SK-N-SH treated with all-trans-retinoic acid at 6 μM for 48 hours (cell line): Measurements from ENCODE around the gene SLC33A1.
A peak's percentile ranks its signal among the peaks of the same experiment; 100 is the strongest.
"Not testable (repeated sequence)": the region's sequence is repeated elsewhere in the genome, so short reads cannot be mapped to it uniquely, and the experiment has no call there.

Source experiments
- ATAC-seq: fragments of 200-7000 bp; cut with Tn5 transposase; 3 replicates; pipeline ENCODE4 v1.9.1; 2020; ENCODE audit warnings: mild to moderate bottlenecking, moderate library complexity
- CREB5 ChIP-seq: fragments of 250-450 bp; sonication (Bioruptor Pico); IDR thresholded peaks from 2 replicates; pipeline ENCODE4 v1.5.1; 2020; ENCODE audit warnings: low read depth, mild to moderate bottlenecking, moderate library complexity
- CSDC2 ChIP-seq: fragments of 250-450 bp; sonication (Bioruptor Pico); IDR thresholded peaks from 2 replicates; pipeline ENCODE4 v1.5.0; 2020; ENCODE audit warnings: mild to moderate bottlenecking, moderate library complexity
- ESRRG ChIP-seq: fragments of 250-450 bp; sonication (Bioruptor Pico); IDR thresholded peaks from 2 replicates; pipeline ENCODE4 v1.6.1; 2021; ENCODE audit warnings: mild to moderate bottlenecking
- GLIS3 ChIP-seq: fragments of 250-450 bp; sonication (Bioruptor Pico); IDR thresholded peaks from 2 replicates; pipeline ENCODE4 v1.5.0; 2020; ENCODE audit warnings: mild to moderate bottlenecking, moderate library complexity
- ISL1 ChIP-seq: fragments of 250-450 bp; sonication (Bioruptor Pico); IDR thresholded peaks from 2 replicates; pipeline ENCODE4 v2.1.2; 2022; ENCODE audit warnings: mild to moderate bottlenecking, moderate library complexity
- OSR1 ChIP-seq: fragments of 250-450 bp; sonication (Bioruptor Pico); IDR thresholded peaks from 2 replicates; pipeline ENCODE4 v1.8.0; 2022; ENCODE audit warnings: moderate library complexity, mild to moderate bottlenecking, inconsistent platforms
- POU6F1 ChIP-seq: fragments of 250-450 bp; sonication (Bioruptor Pico); IDR thresholded peaks from 2 replicates; pipeline ENCODE4 v1.8.0; 2021; ENCODE audit warnings: low read depth, mild to moderate bottlenecking, moderate library complexity, borderline replicate concordance
- PPARA ChIP-seq: fragments of 250-450 bp; sonication (Bioruptor Pico); IDR thresholded peaks from 2 replicates; pipeline ENCODE4 v1.5.0; 2020; ENCODE audit warnings: mild to moderate bottlenecking, borderline replicate concordance
- RARB ChIP-seq: fragments of 250-450 bp; sonication (Bioruptor Pico); IDR thresholded peaks from 2 replicates; pipeline ENCODE4 v1.8.0; 2021; ENCODE audit warnings: mild to moderate bottlenecking, moderate library complexity
- SNAI2 ChIP-seq: fragments of 250-450 bp; sonication (Bioruptor Pico); IDR thresholded peaks from 2 replicates; pipeline ENCODE4 v1.5.0; 2020; ENCODE audit warnings: mild to moderate bottlenecking, moderate library complexity
- TCF4 ChIP-seq: fragments of 250-450 bp; sonication (Bioruptor Pico); IDR thresholded peaks from 2 replicates; pipeline ENCODE4 v1.8.0; 2021; ENCODE audit warnings: mild to moderate bottlenecking, moderate library complexity, borderline replicate concordance
- TOX ChIP-seq: fragments of 250-450 bp; sonication (Bioruptor Pico); IDR thresholded peaks from 2 replicates; pipeline ENCODE4 v1.8.0; 2021; ENCODE audit warnings: mild to moderate bottlenecking, moderate library complexity, borderline replicate concordance
- ZC3H10 ChIP-seq: fragments of 250-450 bp; sonication (Bioruptor Pico); IDR thresholded peaks from 2 replicates; pipeline ENCODE4 v1.5.1; 2021; ENCODE audit warnings: mild to moderate bottlenecking, moderate library complexity
- ZFP30 ChIP-seq: fragments of 450-650 bp; formaldehyde crosslinking; IDR thresholded peaks from 2 replicates; pipeline ENCODE4 v1.5.0; 2022; ENCODE audit warnings: mild to moderate bottlenecking, moderate library complexity
- ZNF8 ChIP-seq: fragments of 450-650 bp; formaldehyde crosslinking; IDR thresholded peaks from 2 replicates; pipeline ENCODE4 v1.5.0; 2020; ENCODE audit warnings: mild to moderate bottlenecking, moderate library complexity
- TF ChIP-seq, protein P1 (sequence below): fragments of 250-450 bp; sonication (Bioruptor Pico); IDR thresholded peaks from 2 replicates; pipeline ENCODE4 v1.5.0; 2020; ENCODE audit warnings: mild to moderate bottlenecking, moderate library complexity
- TF ChIP-seq, protein P2 (sequence below): fragments of 250-450 bp; sonication (Bioruptor Pico); IDR thresholded peaks from 2 replicates; pipeline ENCODE4 v1.5.1; 2021; ENCODE audit warnings: mild to moderate bottlenecking, moderate library complexity
- TF ChIP-seq, protein P3 (sequence below): fragments of 250-450 bp; sonication (Bioruptor Pico); IDR thresholded peaks from 2 replicates; pipeline ENCODE4 v1.8.0; 2020; ENCODE audit warnings: mild to moderate bottlenecking, moderate library complexity, borderline replicate concordance

Gene SLC33A1

DNA sequence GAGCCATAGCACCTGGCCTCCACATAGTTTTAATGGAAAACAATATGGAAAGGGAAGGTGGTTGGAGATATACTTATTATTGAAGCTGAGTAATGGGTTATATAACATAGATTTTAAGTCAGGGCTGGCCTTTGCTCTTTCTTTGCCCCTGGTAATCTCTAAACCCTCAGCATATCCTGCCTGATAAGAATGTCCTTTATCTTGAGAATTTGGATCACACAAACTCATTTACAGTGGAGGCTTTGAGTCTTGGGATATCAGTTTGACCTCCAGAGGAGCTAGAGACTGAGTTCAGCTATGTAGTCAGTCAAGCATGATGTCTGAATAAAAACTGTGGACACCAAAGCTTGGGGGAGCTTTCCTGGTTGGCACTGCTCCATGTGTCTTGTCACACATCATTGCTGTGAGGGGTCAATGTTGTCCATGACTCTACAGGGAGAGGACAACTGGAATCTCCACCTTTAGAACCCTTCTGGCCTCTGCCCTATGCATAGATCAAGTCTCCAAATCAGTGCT, 39.1 kb downstream of the SLC33A1 start:
- no peak for ATAC-seq

DNA sequence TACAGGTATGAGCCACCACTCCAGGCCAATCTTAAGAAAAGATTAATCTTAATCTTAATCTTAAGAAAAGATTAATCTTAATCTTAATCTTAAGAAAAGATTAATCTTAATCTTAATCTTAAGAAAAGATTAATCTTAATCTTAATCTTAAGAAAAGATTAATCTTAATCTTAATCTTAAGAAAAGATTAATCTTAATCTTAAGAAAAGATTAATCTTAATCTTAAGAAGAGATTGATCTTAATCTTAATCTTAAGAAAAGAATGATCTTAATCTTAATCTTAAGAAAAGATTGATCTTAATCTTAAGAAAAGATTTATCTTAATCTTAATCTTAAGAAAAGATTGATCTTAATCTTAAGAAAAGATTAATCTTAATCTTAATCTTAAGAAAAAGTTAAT, 41.0 kb downstream of the SLC33A1 start:
- not testable (repeated sequence) for ATAC-seq

More for the DNA sequence above, 39.1 kb downstream of the SLC33A1 start:
- no peak for TF ChIP-seq SNAI2
- no peak for TF ChIP-seq TOX (CRISPR knock-in tag)
- no peak for TF ChIP-seq CREB5 (CRISPR knock-in tag)
- TF ChIP-seq, protein P1, sequence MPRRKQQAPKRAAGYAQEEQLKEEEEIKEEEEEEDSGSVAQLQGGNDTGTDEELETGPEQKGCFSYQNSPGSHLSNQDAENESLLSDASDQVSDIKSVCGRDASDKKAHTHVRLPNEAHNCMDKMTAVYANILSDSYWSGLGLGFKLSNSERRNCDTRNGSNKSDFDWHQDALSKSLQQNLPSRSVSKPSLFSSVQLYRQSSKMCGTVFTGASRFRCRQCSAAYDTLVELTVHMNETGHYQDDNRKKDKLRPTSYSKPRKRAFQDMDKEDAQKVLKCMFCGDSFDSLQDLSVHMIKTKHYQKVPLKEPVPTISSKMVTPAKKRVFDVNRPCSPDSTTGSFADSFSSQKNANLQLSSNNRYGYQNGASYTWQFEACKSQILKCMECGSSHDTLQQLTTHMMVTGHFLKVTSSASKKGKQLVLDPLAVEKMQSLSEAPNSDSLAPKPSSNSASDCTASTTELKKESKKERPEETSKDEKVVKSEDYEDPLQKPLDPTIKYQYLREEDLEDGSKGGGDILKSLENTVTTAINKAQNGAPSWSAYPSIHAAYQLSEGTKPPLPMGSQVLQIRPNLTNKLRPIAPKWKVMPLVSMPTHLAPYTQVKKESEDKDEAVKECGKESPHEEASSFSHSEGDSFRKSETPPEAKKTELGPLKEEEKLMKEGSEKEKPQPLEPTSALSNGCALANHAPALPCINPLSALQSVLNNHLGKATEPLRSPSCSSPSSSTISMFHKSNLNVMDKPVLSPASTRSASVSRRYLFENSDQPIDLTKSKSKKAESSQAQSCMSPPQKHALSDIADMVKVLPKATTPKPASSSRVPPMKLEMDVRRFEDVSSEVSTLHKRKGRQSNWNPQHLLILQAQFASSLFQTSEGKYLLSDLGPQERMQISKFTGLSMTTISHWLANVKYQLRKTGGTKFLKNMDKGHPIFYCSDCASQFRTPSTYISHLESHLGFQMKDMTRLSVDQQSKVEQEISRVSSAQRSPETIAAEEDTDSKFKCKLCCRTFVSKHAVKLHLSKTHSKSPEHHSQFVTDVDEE (CRISPR knock-in tag), result no peak
- TF ChIP-seq PPARA (CRISPR knock-in tag), result no peak
- TF ChIP-seq OSR1, result no peak
- TF ChIP-seq RARB (CRISPR knock-in tag), result no peak
- TF ChIP-seq ESRRG (CRISPR knock-in tag), result no peak

- no peak for ATAC-seq
- TF ChIP-seq GLIS3 (CRISPR knock-in tag) (no peak), TOX (CRISPR knock-in tag) (no peak)
Measured at GRCh38 chr3:155809181-155809580, 45.0 kb downstream of the SLC33A1 start.

DNA sequence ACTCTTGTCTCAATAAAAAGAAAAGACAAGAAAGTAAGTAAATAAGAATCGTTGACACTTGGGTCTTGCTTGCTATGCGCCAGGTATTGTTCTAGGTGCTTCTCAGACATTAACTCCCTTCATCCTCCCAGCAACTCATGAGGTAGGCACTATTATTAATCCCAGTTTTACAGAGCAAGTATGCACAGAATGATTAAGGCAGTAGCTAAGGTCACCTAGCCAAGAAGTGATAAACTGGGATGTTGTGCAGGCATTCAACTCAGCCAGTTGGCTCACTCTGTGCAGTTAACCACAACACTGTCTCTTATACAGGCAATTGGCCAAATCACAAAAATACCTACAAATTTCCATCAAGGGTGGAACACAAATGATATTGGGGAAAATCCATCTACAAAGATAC, 46.4 kb downstream of the SLC33A1 start:
- ATAC-seq, result no peak
- TF ChIP-seq OSR1, result no peak
- no peak for TF ChIP-seq RARB (CRISPR knock-in tag)
- TF ChIP-seq, protein P2, sequence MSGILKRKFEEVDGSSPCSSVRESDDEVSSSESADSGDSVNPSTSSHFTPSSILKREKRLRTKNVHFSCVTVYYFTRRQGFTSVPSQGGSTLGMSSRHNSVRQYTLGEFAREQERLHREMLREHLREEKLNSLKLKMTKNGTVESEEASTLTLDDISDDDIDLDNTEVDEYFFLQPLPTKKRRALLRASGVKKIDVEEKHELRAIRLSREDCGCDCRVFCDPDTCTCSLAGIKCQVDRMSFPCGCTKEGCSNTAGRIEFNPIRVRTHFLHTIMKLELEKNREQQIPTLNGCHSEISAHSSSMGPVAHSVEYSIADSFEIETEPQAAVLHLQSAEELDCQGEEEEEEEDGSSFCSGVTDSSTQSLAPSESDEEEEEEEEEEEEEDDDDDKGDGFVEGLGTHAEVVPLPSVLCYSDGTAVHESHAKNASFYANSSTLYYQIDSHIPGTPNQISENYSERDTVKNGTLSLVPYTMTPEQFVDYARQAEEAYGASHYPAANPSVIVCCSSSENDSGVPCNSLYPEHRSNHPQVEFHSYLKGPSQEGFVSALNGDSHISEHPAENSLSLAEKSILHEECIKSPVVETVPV, result no peak
- TF ChIP-seq ZNF8 (CRISPR knock-in tag), result no peak
- TF ChIP-seq, protein P3, sequence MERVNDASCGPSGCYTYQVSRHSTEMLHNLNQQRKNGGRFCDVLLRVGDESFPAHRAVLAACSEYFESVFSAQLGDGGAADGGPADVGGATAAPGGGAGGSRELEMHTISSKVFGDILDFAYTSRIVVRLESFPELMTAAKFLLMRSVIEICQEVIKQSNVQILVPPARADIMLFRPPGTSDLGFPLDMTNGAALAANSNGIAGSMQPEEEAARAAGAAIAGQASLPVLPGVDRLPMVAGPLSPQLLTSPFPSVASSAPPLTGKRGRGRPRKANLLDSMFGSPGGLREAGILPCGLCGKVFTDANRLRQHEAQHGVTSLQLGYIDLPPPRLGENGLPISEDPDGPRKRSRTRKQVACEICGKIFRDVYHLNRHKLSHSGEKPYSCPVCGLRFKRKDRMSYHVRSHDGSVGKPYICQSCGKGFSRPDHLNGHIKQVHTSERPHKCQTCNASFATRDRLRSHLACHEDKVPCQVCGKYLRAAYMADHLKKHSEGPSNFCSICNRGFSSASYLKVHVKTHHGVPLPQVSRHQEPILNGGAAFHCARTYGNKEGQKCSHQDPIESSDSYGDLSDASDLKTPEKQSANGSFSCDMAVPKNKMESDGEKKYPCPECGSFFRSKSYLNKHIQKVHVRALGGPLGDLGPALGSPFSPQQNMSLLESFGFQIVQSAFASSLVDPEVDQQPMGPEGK (CRISPR knock-in tag), result no peak
- no peak for TF ChIP-seq TCF4
- no peak for TF ChIP-seq ZC3H10
- no peak for TF ChIP-seq POU6F1 (CRISPR knock-in tag)
- TF ChIP-seq ISL1 (CRISPR knock-in tag), result no peak

DNA sequence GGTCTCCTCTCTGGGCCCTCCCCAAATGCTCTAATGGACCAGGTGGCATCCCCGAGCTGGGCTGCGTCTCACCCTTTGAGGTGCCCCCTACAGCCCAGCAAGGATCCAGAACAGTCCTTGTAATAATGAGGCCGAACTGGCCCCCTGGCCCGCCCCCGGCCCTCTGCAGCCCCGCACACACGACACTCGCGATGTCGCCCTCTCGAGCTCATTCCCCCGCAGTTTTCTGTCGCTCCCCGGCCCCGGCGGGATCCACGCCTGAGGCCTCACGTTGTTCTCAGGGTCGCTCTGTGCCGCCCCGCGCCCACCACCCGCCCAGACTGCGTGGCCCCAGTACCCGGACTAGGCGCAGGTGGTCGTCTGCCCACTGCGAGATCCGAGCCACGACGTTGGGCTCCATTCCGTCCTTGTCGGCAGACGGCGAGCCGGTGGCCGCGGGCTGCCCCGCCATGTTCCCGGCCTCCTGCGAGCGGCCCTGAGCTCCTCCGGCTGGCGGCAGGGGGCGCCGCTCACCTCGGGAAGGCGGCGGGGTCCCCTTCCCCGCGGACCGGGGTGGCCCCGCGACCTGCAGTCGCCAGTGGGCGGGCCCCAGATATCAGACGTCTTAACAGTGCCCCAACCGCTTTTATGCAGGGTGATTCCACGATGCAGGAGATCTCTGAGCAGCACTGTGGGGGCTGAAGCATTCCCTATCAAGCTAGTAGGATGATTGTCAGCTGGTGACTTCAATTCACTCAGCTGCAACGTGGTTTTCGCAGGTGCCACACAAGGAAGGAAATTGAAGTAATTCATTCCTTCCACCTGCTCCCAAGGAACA, 48.2 kb downstream of the SLC33A1 start, which contains the start of gene C3orf33:
TSS of gene C3orf33 (minus strand) at position 477 of the 817 bp plus-strand sequence. CDS start at position 451, 26 bp downstream.
- ATAC-seq, result peak; percentile 98
- no peak for TF ChIP-seq ZFP30
- peak; percentile 4; the same call in 1 of the 2 replicates for TF ChIP-seq SNAI2
- TF ChIP-seq, protein P1 (CRISPR knock-in tag), result 0 out of 2 replicates have a peak, but pooled peaks have one; percentile 21
- TF ChIP-seq, protein P2, result no peak
- no peak for TF ChIP-seq CSDC2 (CRISPR knock-in tag)
- TF ChIP-seq, all 23 proteins: peak for 2
